Measurements from ENCODE around the gene PSMB8.

GRCh38 chr6:32849126-32849525 lies 5.3 kb upstream of the PSMB8 start:
- TF ChIP-seq CTCF (IDR thresholded peaks at IDR 0.05 in 2 of 3, conservative IDR thresholded peaks at IDR 0.05 in 1 of 3; ENCODE audit: borderline replicate concordance in 1 of 3, insufficient read depth in 1 of 3, low read depth in 2 of 3, low read length in 2 of 3) (no peak), YY1 (IDR thresholded peaks at IDR 0.05; ENCODE audit: extremely low read depth, insufficient replicate concordance, low read depth, low read length) (no peak), EZH2phosphoT487 (IDR thresholded peaks at IDR 0.05; ENCODE audit: borderline replicate concordance) (no peak), ZNF274 (IDR thresholded peaks at IDR 0.05; ENCODE audit: low read depth, low read length) (no peak)

Measured in HCT116 (cell line).